GM18499 (cell line): Measurements from ENCODE around the gene RETN.

ENCODE experiments used
- ATAC-seq: cut with Tn5 transposase; IDR thresholded peaks from one replicate; pipeline ENCODE4 v1.9.1; 2021; ENCODE audit warnings: moderate number of reproducible peaks; ENCODE audit not compliant: insufficient read depth, unreplicated experiment

Gene RETN

DNA sequence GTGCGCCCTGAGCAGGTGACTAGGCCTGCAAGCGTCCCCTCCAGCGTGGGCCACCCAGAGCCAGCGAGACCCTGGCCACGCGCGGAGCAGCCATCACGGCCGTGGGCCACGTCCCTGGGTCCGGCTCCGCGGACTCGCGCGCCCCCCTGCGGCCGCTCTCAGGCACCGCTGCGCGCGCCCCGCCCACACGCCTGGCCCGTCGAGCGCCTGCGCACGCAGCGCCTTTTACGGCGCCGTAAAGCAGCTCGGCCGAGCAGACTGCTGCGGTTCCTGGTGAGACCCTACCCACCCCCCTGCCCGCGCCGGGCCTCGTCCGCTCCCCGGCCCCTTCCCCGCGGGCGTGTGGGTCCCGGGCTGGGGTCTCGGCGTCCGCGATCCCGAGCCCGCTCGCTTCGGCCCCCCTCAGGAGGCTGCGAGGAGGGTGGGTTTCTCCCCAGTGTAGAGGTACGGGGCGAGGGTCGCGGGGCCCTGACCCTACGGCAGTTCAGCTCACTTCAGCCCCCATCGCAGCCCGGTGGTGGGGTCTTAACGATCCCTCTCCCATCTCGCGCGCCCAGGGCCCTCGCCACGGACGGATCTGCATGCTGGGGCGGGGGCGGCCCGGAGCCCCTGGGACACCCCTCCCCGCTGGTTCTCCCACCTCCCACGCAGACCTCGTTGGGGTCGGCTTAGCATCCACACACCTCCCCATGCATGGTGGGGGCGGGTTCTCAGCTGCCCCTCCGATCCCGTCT, 11.9 kb downstream of the RETN start, which contains the start of gene TRAPPC5:
Gene TRAPPC5, plus strand, starts transcription at position 228 of the 734 bp plus-strand sequence. CDS start 1,421 bp downstream, outside the sequence.
- ATAC-seq, result no peak

- no peak for ATAC-seq
These were observed 12.7 kb downstream of the RETN start for GRCh38 chr19:7681340-7682174.

DNA sequence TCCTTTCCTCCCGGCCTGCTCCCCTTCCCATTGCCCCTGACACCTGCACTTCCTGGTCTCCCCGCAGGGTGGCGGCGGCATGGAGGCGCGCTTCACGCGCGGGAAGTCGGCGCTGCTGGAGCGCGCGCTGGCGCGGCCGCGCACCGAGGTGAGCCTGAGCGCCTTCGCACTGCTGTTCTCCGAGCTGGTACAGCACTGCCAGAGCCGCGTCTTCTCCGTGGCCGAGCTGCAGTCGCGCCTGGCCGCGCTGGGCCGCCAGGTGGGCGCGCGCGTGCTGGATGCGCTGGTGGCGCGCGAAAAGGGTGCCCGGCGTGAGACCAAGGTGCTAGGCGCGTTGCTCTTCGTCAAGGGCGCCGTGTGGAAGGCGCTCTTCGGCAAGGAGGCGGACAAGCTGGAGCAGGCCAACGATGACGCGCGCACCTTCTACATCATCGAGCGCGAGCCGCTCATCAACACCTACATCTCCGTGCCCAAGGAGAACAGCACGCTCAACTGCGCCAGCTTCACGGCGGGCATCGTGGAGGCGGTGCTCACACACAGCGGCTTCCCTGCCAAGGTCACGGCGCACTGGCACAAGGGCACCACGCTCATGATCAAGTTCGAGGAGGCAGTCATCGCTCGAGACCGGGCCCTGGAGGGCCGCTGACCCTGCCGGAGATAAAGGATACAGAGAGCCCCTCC, 13.5 kb downstream of the RETN start:
- ATAC-seq, result no peak

DNA sequence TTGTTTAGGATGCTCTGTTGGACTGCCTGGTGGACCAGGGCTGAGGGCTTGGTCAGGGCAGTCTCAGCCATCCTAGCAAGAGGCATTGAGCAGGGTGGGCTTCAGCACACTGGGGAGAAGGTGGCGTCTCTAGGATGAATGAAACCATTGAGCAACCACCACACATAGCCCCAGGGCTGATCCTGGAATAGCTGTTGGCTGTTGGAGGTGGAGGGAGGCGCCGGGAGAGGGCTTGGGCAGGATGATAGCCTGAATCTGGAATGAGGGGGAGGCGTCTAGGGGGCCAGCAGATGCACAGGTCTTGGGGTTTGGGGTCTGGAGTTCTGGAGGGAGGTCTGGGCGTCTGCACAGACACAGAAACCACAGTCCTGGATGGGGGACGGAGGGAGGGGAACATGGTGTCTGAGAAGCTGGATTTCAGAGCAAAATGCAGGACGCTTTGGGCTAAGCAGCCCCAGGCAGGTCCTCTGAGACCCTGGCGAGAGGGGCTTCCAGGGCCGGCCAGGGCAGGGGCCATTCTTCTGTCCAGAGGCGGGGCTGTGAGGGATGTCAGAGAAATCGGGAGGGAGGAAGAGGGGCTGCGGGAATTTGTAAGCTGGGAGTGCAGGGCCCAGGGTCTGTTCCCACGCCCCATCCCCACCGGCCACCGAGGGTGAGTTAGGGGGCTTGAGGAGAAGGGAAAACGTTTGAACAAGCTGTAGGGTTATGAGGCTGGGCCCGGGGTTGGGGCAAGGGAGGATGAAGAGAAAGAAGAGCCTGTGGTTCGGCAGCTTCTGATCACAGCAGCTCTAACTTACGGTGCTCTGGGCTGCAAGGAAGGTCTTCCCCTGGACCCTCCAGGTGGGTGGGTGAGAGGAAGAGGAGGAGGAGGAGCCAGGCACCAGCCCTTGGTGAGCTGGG, 16.9 kb downstream of the RETN start:
- no peak for ATAC-seq

- ATAC-seq, result no peak
These were observed 18.3 kb downstream of the RETN start for GRCh38 chr19:7687177-7687576.

DNA sequence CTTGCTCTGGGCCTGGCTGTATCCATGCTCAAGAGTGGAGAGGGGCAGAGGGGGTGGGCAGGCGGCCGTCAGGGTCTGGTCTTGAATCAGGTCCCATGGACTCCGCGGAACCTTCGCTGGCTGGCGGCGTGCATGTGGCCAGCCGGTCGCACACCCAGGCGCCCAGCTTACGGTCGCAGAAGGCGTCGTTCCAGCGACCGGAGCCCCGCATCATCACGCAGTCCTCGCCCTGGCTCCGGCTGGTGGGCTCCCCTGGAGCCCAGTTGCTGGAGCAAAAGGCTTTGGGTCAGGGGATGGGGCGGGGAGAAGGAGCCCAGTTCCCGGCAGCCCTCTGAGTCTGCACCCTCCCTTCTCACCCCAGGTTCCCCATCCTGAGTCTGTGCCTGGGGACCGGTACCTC, 20.3 kb downstream of the RETN start:
- no peak for ATAC-seq

DNA sequence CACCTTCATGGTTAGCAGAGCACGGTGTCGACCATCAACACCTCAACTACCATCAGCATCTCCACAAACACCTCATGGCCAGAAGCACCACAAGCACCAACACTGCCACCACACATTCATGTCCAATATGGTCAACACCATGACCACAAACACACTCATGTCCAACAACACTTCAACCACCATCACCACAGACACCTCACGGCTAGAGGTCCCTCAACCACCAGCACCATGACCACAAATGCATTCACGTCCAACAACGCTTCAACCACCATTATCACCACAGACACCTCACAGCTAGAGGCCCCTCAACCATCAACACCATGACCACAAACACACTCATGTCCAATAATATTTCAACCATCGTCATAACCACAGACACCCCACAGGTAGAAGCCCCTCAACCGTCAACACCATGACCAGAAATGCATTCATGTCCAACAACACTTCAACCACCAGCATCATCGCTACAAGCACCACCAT, 22.0 kb downstream of the RETN start:
- no peak for ATAC-seq

DNA sequence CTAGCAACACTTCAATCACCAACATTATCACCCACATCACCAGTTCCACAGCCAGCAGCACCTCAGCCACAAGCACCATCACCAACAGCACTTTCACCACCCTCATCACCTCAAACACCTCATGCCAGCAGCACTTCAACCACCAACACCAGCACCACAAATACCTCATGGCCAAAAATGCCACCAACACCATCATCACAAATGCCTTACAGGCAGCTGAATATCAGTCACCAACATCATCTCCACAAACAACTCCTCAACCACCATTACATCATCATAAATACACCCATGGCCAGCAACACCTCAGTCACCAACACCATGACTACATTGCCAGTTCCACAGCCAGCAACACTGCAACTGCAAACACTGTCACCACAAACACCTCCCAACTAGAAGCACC, 22.6 kb downstream of the RETN start:
- ATAC-seq, result no peak

GRCh38 chr19:7692417-7693088, 23.7 kb downstream of the RETN start:
- no peak for ATAC-seq

- no peak for ATAC-seq
These were observed 25.6 kb downstream of the RETN start for GRCh38 chr19:7694499-7694898.

GRCh38 chr19:7697721-7698287, 29.0 kb downstream of the RETN start:
- ATAC-seq, result no peak

GRCh38 chr19:7698583-7698982, 29.7 kb downstream of the RETN start:
- no peak for ATAC-seq

GRCh38 chr19:7699003-7699402, 30.2 kb downstream of the RETN start:
- ATAC-seq, result no peak

DNA sequence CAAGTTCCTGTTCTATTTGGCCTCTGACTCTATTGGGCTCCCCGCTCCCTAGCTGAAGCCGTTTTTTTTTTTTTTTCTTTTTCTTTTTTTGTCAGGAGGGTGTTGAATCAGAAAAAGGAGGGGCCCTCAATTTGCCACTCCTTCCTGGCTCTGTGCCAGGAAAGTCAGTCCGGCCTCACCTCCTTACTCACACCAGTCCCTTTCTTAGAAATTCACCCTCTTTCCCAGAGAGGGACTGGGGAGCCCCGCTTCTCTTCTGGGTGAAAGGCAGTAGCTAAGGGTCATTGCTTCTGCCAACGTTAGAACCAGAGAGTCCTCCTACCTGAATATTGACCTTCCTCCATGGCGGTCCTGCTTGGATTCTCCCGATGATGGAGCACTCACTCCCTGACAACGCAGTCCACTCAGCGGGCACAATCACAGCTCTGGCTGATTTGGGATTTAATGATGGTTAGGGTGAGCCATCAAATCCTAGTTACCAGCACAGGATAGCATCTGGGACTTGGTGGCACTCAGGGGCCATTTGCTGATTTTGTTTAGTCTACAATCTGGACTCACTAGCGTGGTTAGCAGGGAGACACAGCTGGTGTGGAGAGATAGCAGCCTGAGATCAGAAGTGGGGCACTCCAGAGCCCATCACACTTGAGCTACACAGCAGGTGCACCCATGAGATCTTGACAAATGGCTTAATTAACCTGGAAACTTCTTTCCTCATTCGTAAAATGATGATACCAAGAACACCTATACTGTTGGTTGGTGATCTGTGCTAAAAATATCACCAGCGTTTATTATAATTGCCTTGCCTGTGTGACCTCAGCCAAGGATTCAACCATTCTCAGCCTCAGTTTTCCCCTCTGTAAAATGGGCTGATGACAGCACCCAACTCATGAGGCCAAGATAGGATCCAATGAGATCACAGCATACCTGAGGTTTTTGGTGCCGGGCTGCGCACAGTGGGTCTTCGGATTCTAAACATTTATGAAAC, 30.9 kb downstream of the RETN start:
- ATAC-seq, result no peak

DNA sequence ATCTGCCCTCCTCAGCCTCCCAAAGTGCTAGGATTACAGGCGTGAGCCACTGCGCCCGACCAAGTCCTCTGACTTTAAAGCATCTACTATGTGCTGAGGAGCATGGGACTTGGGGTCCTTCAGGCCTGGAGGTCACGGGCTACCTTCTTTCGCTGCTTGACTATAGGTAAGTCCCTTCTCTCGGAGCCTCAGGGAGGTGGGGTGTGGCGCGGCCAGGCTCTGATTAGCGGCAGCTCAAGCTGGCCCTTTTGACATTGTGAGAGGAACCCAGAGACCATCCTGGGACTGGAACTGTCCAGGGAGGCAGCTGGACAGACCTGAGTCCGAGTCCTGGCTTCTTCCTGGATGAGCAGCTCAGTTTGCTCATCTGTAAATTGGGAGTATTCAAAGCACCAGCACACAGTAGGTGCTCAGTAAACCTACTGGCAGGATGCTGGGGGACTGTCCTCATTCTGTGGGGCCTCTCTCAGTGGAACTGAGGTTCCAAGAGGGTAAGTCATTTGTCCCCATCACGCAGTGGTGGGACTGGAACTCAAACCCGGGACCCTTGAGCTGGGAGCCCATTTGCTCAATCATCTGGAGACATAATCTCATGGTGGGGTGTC, 32.3 kb downstream of the RETN start:
- no peak for ATAC-seq

- ATAC-seq, result no peak
These were observed 33.0 kb downstream of the RETN start, which contains the start of gene FCER2 for GRCh38 chr19:7701654-7702457. FCER2 (minus strand) TSS chr19:7702131; CDS start chr19:7699760, 2,371 bp downstream.

DNA sequence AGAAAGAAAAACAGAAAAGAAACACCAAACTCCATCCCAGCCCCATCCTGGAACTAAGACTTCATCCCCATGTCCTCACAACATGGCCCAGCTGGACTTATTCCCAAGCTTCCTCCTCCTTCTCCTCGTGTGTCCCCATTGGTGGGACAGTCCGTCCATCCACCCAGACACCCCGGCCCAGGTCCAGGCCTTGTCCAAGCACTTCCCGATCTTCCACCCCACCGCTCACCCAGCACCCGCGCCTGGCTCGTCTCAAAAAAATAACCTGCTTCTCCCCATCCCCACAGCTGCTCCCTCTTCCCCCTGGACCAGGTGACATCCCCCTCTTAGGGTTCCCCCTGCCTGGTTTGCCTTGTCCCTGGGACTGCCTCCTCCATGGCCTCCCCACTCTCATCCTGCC, 34.5 kb downstream of the RETN start:
- no peak for ATAC-seq
